ENCODE data around the gene SLFNL1.

The SLFNL1 gene

DNA sequence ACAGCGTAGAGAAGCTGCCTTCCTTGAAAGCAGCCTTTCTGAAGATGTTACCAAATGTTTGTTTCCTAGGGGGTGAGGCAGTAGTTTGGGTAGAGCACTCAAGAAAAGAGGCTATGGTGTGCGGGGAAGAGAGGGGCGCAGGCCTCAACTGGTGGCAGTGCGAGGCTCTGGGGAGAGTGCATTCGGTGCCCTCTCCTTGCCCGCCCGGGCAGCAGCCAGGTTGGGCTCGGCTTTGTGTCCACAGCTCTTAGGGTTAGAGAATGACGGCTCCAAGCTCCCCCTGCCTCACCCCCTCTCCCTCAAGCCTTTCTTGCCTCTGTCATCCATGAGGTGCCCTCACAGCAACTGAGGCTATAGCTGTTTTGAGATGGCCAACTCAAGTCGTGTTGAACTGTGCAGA is 899 bp upstream of the SLFNL1 start:
- no peak for DNase-seq (ENCODE audit: low read depth, low spot score)

DNA sequence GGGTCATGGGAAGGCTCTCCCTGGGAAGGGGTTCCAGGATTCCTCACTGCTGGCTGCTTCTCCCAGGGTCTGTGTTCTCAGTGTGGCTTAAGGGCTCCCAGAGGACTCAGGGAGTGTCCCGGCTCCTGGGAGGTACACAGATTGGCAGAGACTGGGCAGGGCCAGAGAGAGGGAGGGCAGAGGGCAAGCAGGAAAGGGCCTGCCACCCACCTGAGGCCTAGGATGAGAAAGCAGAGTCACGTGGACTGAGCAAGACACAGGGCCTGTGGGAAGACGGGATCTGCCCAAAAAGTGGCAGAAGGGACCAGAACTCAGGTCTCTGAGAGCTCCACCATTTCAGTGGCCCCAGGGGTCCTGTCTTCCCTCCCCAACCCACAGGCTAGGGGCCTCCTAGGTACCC is 871 bp downstream of the SLFNL1 start:
- in situ Hi-C loops (cut with HindIII; ENCODE audit: low sequenced_read_pairs), result no loop called here
- TF ChIP-seq, protein P1, sequence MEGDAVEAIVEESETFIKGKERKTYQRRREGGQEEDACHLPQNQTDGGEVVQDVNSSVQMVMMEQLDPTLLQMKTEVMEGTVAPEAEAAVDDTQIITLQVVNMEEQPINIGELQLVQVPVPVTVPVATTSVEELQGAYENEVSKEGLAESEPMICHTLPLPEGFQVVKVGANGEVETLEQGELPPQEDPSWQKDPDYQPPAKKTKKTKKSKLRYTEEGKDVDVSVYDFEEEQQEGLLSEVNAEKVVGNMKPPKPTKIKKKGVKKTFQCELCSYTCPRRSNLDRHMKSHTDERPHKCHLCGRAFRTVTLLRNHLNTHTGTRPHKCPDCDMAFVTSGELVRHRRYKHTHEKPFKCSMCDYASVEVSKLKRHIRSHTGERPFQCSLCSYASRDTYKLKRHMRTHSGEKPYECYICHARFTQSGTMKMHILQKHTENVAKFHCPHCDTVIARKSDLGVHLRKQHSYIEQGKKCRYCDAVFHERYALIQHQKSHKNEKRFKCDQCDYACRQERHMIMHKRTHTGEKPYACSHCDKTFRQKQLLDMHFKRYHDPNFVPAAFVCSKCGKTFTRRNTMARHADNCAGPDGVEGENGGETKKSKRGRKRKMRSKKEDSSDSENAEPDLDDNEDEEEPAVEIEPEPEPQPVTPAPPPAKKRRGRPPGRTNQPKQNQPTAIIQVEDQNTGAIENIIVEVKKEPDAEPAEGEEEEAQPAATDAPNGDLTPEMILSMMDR (IDR thresholded peaks at IDR 0.05; ENCODE audit: low read depth, low read length), result no peak
- no peak overlapping the region for H3K4me3 ChIP-seq (ENCODE audit: low read depth, low read length)
- no peak for DNase-seq (ENCODE audit: low read depth, low spot score)

More for the DNA sequence above, 899 bp upstream of the SLFNL1 start:
- TF ChIP-seq, protein P1 (IDR thresholded peaks at IDR 0.05; ENCODE audit: low read depth, low read length), result no peak
- in situ Hi-C loops (cut with HindIII; ENCODE audit: low sequenced_read_pairs), result no loop called here
- no peak overlapping the region for H3K4me3 ChIP-seq (ENCODE audit: low read depth, low read length)

DNA sequence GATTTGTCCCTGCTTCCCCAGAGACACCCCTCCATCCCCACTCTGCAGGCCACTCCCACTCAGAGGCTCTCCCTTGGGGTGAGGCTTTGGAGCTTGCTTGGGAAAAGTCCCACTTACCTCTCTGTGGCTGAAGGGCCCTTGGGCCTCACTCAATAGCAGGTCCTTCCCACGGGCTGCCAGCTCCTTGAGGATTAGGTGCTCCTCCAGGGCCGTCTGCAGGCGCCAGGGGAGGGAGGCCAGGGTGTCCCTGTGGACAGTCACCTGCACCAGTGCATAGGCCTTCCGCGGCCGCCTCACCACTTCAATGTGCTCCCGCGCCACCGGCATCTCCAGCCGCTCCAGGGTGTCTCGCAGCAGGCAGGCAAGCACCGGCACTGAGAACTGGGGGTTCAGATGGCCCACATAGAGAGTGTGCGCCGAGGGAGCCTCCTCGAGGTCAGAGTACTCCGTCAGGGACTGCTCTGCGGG is 1.4 kb downstream of the SLFNL1 start:
- no peak overlapping the region for H3K4me3 ChIP-seq (ENCODE audit: low read depth, low read length)
- DNase-seq (ENCODE audit: low read depth, low spot score), result no peak
- TF ChIP-seq, protein P1 (IDR thresholded peaks at IDR 0.05; ENCODE audit: low read depth, low read length), result no peak
- in situ Hi-C loops (cut with HindIII; ENCODE audit: low sequenced_read_pairs), result no loop called here

DNA sequence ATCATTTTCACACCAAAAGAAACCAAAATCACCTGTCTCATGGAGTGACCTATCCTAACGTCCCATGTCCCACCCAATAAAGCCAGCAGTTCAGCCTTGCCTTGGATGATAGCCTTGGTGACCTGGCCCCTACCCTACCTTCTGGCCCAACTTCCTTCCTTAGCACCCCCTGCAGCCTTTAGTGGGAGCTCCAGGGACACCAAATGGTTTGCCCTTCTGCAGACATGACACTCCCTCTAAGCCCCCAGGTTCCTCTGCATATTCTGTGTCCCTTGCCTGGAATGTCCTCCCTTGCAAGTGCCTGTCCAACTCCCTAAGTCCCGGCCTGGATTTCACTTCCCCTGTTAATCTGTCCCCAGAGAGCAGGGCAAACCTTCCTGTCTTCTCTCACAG is 2.2 kb downstream of the SLFNL1 start:
- no peak overlapping the region for H3K4me3 ChIP-seq (ENCODE audit: low read depth, low read length)
- TF ChIP-seq, protein P1 (IDR thresholded peaks at IDR 0.05; ENCODE audit: low read depth, low read length), result no peak
- in situ Hi-C loops (cut with HindIII; ENCODE audit: low sequenced_read_pairs), result no loop called here
- no peak for DNase-seq (ENCODE audit: low read depth, low spot score)

DNA sequence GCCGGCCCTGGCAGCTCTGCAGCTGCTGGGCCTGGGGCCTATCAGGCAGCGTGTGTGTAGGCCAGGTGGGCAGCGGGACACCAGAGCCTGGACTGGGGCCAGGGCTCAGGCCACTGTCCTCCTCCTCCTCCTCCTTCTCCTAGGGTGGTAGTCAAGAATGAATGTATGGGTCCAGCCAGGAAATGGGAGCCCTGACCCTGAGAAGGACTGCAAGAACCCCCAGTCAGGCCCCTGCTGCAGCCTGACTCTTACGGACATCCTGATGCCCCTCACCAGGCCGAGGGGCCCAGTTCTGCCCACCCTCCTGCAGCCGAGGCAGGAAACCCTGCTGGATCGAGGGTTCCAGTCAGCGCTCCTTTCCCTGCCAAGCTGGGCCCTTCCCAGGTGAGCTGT is 3.5 kb downstream of the SLFNL1 start:
- in situ Hi-C loops (cut with HindIII; ENCODE audit: low sequenced_read_pairs), result no loop called here
- TF ChIP-seq, protein P1 (IDR thresholded peaks at IDR 0.05; ENCODE audit: low read depth, low read length), result no peak
- DNase-seq (ENCODE audit: low read depth, low spot score), result no peak
- no peak overlapping the region for H3K4me3 ChIP-seq (ENCODE audit: low read depth, low read length)

DNA sequence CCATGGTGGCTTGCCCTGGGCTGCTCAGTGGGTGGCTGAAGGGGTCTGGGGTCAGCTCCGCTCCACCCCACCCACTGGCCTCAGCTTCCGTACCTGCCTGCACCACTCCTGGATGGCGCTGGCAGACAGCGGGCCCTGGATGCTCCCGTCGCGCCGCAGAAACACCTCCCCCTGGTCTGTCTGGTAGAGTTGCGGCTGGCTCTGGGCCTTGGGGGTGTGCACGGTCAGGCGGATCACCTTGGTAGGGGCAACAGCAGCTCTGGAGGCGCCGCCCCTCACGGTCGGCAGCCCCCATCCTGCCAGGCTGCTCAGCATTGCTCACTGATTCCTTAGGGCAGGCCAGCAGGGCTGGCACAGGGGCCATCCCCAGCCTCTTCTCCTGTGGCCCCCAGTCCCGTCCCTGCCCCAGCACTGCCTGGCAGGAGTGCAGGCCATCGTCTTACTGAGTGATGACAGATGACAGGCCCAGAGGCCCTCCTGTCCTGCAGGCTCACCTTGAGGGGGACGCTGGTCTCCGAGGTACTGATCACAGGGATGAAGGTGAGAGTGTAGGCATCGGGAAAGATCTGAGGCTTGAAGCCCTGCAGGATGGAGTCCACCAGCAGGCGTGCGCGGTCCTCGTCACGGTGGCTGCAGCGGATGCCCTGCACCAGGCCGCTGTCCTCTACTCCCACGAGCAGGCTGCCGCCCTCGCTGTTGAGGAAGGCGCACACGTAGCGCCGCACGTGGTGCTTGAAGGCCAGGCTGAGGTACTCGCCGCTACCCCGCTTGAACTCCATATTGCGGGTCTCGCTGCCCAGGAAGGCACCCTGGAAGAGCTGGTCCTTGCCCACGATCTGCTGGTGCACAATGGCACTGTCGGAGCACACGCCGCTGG is 4.1 kb downstream of the SLFNL1 start:
- no peak for DNase-seq (ENCODE audit: low read depth, low spot score)
- in situ Hi-C loops (cut with HindIII; ENCODE audit: low sequenced_read_pairs), result no loop called here
- TF ChIP-seq, protein P1 (IDR thresholded peaks at IDR 0.05; ENCODE audit: low read depth, low read length), result no peak
- H3K4me3 ChIP-seq (ENCODE audit: low read depth, low read length), result no peak overlapping the region

Data from astrocyte of the spinal cord (primary cell).